ENCODE results near the gene HEATR1.
"Not testable (repeated sequence)": the region's sequence is repeated elsewhere in the genome, so short reads cannot be mapped to it uniquely, and the experiment has no call there.

The HEATR1 gene

DNA sequence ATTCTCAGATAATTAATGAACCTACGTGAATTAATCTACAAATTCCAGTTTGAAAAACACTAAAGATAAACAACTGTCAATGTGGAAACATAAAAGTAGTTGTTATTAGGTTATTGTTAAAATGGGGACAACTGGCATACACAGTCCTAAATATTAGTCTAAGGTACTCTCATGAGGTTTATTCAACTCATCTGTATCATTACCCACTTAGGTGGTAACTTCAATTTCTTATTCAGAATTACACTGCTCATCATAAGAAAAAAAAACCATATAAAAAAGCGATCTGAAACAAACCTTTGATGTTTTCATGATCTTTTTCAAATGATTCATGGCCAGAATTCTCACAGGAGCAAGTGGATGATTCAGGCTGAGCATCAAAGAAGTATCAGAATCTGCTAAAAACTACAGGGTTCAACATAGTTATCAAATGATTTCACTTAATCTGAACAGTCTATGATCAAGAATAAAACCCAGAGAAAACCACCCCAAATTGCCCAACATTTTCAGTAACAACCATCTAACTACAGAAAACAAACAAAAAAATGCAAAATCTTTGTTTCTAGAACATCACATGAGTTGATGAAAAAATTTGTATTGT lies 13.7 kb downstream of the HEATR1 start:
- DNase-seq: no peak

DNA sequence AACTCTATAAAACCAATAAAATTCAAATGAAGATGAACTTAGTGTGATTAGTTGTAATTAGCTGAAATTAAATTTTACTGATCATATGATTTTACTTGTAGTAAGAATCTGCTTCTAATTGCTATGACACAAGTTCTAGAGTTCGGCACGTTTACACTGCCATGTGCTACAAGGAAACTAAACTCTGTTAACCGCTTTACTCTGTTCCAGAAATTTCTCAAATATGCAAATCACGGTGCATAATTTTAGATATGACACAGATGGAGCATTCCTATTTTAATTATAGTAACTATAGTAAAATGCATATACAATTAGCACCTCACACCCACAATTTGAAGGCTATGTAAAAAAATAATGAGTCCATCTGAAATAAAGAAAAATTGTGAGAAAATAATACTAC lies 14.8 kb downstream of the HEATR1 start:
- DNase-seq: no peak

- DNase-seq: no peak
Observed at GRCh38 chr1:236581528-236581927, 22.8 kb downstream of the HEATR1 start.

DNA sequence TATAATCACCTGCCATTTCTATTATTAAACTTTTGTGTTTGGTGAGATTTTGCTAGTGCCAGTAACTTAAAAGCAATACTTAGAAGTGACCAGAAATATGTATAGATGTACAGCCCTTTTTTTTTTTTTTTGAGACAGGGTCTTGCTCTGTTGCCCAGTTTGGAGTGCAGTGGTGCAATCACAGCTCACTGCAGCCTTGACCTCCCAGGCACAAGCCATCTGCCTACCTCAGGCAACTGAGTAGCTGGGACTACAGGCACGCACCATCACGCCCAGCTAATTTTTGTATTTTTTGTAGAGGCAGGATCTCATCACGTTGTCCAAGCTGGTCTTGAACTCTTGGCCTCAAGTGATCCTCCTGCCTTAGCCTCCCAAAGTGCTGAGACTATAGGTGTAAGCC lies 23.9 kb downstream of the HEATR1 start:
- not testable (repeated sequence) for DNase-seq

DNA sequence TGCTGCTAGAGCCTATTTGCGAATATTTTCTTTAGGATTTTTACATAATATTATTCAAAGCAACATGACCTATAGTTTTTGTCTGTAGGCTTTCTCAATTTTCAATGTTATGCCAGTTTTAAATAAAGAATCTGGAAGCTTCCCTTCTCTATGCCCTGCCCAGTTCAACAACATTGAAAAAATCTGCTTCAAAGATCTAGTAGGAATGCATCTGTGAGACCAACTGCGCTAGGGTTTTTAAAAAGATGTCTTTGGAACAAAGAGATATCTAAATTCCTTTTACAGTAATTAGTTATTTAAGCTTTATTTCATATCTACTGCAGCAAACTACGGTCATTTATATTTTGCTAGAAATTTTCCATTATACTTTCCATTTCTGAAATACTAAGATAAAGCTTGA lies 25.7 kb downstream of the HEATR1 start:
- no peak for DNase-seq

DNA sequence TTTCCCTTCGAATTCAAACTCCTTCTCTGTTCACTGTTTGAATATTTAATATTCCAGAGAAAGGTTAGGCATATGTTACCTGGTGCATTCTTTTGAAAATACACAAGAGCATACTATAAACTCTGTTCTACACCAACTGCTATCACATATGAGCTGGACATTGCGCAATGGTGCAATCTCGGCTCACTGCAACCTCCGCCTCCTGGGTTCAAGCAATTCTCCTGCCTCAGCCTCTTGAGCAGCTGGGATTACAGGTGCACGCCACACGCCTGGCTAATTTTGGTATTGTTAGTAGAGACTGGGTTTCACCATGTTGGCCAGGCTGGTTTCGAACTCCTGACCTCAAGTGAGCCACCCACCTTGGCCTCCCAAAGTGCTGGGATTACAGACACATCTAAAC lies 27.3 kb downstream of the HEATR1 start:
- not testable (repeated sequence) for DNase-seq

GRCh38 chr1:236576004-236576403 lies 28.3 kb downstream of the HEATR1 start:
- no peak for DNase-seq

DNA sequence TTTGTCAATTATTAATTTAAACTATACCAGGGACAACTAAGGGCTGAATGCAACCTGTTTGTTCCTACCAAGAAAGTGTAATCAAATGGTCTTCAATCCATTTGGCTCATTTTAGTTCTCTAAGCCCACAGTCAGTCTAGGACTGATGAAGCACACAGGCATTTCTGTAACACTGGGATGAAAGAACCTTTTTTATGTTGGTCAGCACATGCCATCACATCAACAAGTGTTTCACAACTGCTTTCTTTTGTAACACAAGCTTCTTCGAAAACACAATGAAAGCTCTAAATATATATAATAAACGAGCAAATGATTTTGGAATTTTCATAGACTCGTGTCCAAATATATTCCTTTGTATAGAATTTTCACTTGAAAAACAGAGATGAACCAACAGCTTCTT lies 28.8 kb downstream of the HEATR1 start:
- no peak for DNase-seq

- no peak for DNase-seq
Observed at GRCh38 chr1:236568285-236568894, 35.9 kb downstream of the HEATR1 start.

GRCh38 chr1:236565530-236565929 lies 38.8 kb downstream of the HEATR1 start:
- DNase-seq: no peak

GRCh38 chr1:236561976-236562375 lies 42.3 kb downstream of the HEATR1 start:
- DNase-seq: no peak

- DNase-seq: no peak
Observed at GRCh38 chr1:236560213-236560771, 44.0 kb downstream of the HEATR1 start.

DNA sequence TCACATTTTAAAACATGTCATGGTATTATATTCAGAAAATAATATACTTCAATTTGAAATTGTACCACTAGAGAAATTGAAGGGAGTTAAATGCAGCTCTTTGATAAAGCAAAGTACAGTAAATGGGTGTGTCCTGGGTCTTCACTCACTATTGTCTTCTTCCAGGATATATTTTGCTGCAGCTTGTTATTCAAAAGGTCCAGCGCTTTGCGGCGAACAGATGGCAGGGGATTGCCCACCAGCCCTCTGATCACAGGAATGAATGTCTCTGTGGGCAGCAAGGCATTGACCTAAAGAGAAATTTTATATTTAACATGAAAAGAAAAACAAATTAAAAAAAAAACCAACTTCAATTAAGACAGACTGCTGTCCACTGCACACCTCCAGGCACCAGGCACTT lies 45.5 kb downstream of the HEATR1 start:
- DNase-seq: no peak

DNA sequence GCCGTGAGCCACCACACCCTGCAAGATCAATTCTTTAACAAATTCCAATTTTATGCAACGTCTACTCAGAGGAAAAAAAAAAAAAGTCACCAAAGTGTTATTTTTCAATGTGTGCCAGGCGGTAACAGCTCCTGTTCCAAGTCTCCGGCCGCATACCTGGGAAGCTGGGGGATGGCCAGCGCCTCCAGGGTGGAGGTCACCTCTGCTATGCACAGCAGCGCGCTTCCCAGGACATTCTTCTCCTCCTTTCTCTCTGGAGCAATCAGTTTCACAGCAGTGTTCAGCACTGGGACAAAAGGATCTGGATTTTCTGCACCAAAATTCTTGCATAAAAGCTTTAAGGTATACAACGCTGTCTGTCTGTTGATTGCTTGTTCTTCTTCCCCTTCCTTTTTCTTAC lies 46.2 kb downstream of the HEATR1 start:
- no peak for DNase-seq

- no peak for DNase-seq
Observed at GRCh38 chr1:236556606-236557005, 47.7 kb downstream of the HEATR1 start.

GRCh38 chr1:236553370-236553769 lies 50.9 kb downstream of the HEATR1 start:
- DNase-seq: no peak

DNA sequence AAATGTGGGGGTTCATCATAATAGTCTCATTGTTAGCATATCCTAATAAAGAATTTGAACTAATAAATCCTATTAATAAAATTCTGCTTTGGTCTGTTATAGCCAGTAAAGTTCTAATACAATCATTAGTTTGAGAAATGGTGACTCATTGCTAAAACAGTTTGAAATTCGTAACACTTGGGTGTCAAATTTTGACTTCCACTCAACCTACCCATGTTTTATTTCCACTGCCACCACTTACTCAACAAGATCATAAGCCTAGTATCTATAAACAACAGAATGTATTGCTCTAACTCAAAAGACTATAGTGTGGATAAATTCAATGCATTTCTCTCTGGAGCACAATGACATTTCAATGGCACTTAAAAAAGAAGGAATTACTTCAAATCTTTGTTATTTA lies 51.4 kb downstream of the HEATR1 start:
- no peak for DNase-seq

- DNase-seq: no peak
Observed at GRCh38 chr1:236552096-236552495, 52.2 kb downstream of the HEATR1 start.

DNA sequence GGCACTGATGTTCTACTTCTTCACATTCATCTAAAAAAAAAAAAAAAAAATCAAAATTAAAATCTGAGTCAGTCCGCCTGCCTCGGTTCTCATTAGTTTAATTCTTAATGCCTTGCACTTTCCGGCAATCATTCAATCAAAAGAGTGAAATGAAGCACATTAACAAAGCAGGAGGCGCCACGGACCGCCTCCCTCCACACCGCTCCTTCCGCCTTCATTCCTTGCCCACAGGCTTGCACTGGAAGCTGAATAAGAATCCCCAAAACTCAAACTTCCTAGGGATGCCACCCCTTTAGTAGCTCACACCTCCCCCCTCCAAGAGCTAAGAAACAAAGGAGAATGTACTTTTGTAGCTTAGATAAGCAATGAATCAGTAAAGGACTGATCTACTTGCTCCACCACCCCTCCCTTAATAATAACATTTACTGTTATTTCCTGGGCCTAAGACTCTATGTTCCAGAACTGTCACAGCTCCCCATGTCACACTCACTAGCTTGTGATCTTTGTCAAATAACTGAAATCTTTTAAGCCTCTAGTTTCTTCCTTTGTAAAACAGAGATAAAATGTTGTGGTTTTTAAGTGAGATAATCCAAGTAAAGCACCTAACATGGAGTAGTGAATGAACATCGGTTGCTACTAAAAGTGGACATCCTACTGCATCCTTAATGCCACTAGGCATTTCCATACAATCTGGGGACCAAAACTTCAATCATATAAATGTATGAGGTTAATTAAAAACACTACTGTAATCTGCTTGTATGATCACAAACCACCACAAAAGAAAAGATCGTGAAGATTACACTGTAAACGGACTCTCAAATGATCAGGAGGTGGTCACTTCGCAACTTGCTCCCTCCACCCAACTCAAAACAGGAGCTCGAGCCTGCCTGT lies 53.1 kb downstream of the HEATR1 start:
- DNase-seq: no peak

GRCh38 chr1:236548452-236548851 lies 55.9 kb downstream of the HEATR1 start:
- no peak for DNase-seq

DNA sequence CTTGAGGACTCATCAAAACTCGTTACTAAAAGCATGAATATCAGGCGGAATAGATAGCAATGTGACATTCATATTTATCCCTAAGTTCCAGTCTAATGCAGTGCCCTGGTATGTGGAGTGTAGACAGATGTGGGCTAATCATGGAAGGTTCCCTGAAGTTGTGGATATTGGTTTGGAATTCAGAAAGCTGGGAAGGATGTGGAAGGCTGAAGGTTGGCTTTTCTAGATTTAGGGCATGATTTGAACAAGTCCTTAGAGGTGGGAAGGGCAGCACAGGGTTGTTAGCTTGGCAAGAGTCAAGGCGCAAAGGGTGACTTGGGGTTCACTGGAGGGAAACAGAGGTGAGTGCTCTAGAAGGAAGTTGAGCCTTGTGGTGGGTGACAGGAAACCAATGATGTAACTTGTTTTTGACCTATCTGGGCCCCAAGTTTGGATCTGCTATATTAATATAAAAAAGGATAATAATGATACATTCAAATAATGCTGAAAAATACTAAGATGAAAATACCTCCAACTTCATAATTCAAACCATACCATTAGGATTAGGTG lies 58.6 kb downstream of the HEATR1 start:
- DNase-seq: no peak

DNA sequence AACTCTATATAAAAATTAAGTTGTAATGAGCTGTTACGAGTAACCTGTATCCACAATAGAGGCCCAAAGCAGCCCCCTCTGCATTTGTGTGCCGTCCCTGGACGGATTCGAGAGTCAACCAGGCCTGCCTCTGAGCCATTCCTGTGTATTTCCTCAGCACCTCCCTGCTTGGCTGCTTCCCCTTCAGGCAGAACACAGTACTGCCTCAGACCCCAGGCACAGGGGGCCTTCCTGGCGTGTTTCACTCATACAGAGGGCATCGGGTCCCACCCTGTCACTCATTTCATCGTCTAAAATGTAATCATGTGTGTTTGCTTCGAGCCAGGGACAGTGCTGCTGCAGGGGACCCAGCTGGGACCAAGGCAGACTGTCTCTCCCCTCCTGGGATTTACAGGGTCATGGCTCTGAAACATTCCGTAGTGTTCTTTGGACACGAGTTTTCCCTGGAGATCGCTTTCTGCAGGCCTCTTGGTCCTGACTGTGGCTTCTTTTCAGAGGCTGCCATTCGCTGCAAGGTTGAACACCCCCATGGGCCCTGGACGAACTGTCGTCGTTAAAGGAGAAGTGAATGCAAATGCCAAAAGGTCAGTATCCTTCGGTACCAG lies 61.1 kb downstream of the HEATR1 start:
- DNase-seq: no peak

DNA sequence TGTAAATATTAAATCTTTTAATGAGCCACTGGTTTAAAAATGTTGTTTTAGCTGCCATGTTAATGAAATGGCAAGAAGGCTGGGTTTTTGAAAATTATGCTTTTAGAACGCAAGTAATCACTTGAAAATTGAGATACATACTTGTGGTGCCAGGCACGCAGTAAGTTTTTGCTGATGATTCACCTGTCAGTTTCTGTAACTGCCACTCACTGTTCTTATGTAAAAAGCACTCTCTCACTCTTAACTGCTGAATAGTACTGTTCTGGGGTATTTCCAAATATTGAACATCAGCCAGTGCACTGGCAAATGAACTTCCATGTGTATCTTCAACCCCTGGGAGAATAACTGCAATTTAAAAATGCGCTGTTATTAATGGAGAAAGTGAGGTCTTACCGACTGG lies 62.6 kb downstream of the HEATR1 start:
- no peak for DNase-seq

Data from left hindlimb (tissue), 1 donor.